H1 (cell line): ENCODE measurements around the gene JMJD7. TPM values are rescaled to one million over a fixed set of nuclear protein-coding genes. Genes with fewer than 3 reads are reported as not detected.

Experiments used
- CBX8 ChIP-seq: fragments of 300-800, 300-1000 bp; sonication (generic); IDR thresholded peaks from 2 replicates; pipeline ENCODE4 v1.7.1; 2016; ENCODE audit warnings: low read depth, low read length, borderline replicate concordance
- CHD1 ChIP-seq: IDR thresholded peaks from 2 replicates; pipeline ENCODE4 v1.6.1; 2012; ENCODE audit warnings: low read depth, low read length, improper control_type of control experiment
- CREB1 ChIP-seq: IDR thresholded peaks from 2 replicates; pipeline ENCODE4 v1.6.1; 2012; ENCODE audit warnings: inconsistent platforms
- MAFK ChIP-seq: IDR thresholded peaks from 2 replicates; pipeline ENCODE4 v1.6.1; 2012; ENCODE audit warnings: low read depth, mild to moderate bottlenecking, improper control_type of control experiment, low read length
- RAD21 ChIP-seq, 2 experiments: IDR thresholded peaks in 1 of 2; conservative IDR thresholded peaks in 1 of 2; 2 replicates each; pipeline ENCODE4 v1.6.1; 2011; ENCODE audit warnings: low read depth in 2 of 2, low read length in 2 of 2, improper control_type of control experiment in 1 of 2, inconsistent platforms in 1 of 2, mild to moderate bottlenecking in 1 of 2, moderate library complexity in 1 of 2
- RBBP5 ChIP-seq: IDR thresholded peaks from 2 replicates; pipeline ENCODE4 v1.7.1; 2012; ENCODE audit warnings: low read depth, mild to moderate bottlenecking, inconsistent platforms, low read length, moderate library complexity, borderline replicate concordance
- polyA plus RNA-seq, 7 experiments: library from polyadenylated mRNA; depleted of rRNA in 3 of 7; stranded (reverse) in 5 of 7; unstranded in 2 of 7; fragments of >200 nt in 5 of 7; fragments of 200-250 nt in 2 of 7; gene quantifications; 1 replicate in 5 of 7; 2 replicates in 1 of 7; 4 replicates in 1 of 7; pipeline versions ENCODE4 v1.2.1 to v1.2.3, GENCODE V29; 2011 to 2013; ENCODE audit warnings: missing spikeins in 2 of 7, mixed read lengths in 2 of 7
- total RNA-seq: library from RNA; stranded (reverse); fragmentation: NEBNext Ultra II Directional; extraction: Animal tissue kit (Norgen Biotek cat#: 25700); gene quantifications from 2 replicates; pipeline ENCODE4 v1.2.1, GENCODE V29; 2021

The JMJD7 gene
- total and polyA plus RNA-seq, 2 of the 8 experiments (the other 6 are each of a cell fraction or from before 2014, with no cell fraction given), result 15.0 to 20.0 TPM

DNA sequence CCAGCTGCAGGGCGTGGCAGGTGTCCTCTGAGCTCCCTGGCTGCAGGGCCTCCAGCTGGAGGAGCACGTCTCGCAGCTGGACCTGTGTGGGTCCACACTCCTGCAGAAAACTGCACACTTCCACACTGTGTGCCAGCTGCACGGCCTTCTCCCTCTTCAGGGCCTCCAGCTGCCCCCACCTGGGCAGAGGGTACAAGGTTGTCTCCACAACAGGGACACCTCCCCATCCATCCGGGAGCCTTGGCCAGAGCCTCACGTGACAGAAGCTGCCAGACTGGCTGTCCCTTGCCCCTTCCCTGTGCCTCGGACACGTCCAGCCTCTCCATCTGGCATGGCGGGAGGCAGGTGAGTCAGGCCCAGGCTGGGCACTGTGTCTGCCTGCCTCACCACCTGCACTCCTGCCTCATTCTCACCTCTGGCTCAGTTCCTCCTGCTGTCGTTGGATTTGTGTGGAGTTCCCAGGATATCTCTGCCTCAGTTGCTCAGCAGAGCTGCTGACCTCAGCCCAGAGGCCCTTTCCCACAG lies 51.5 kb downstream of the JMJD7 start (continued):
- TF ChIP-seq MAFK, result no peak
- TF ChIP-seq RBBP5, result no peak
- no peak for TF ChIP-seq RAD21 (IDR thresholded peaks at IDR 0.05 in 1 of 2, conservative IDR thresholded peaks at IDR 0.05 in 1 of 2; ENCODE audit: low read depth in 2 of 2, low read length in 2 of 2)
- no peak for TF ChIP-seq CBX8
- TF ChIP-seq CHD1, result no peak
- TF ChIP-seq CREB1, result no peak
